Fibroblast of skin of abdomen (primary cell): ENCODE measurements around the gene PIAS2. TPM values are rescaled to one million over a fixed set of nuclear protein-coding genes. Genes with fewer than 3 reads are reported as not detected.
"Not testable (repeated sequence)": the region's sequence is repeated elsewhere in the genome, so short reads cannot be mapped to it uniquely, and the experiment has no call there.

Experiments
- DNase-seq: peaks from one replicate; pipeline ENCODE4 v3.0.0-alpha.2; 2013
- polyA plus RNA-seq, 2 experiments: library from polyadenylated mRNA; unstranded; fragments of 120-200 nt; gene quantifications; one replicate each; pipeline ENCODE4 v1.2.1, GENCODE V29; 2013; ENCODE audit not compliant: insufficient read length in 2 of 2

The PIAS2 gene
- 14.8 TPM for polyA plus RNA-seq (2013, experiment 1 of 2; ENCODE audit: insufficient read length)
- polyA plus RNA-seq (2013, experiment 2 of 2; ENCODE audit: insufficient read length) = 14.2 TPM

- peak; percentile 75 for DNase-seq
Observed at GRCh38 chr18:46917108-46917802, at the start of gene PIAS2, which contains the start of gene KATNAL2. Gene PIAS2, minus strand, starts transcription at chr18:46917507. Its CDS starts 162 bp downstream, at chr18:46917345. Gene KATNAL2, plus strand, starts transcription at chr18:46917602. Its CDS starts 29,271 bp downstream, at chr18:46946873.

- DNase-seq = not testable (repeated sequence)
Observed at GRCh38 chr18:46966266-46966665, 49.0 kb upstream of the PIAS2 start.

- not testable (repeated sequence) for DNase-seq
Observed at GRCh38 chr18:46964579-46965293, 47.4 kb upstream of the PIAS2 start.

GRCh38 chr18:46963656-46964578 is 46.6 kb upstream of the PIAS2 start:
- DNase-seq = not testable (repeated sequence)

GRCh38 chr18:46958209-46958608 is 40.9 kb upstream of the PIAS2 start:
- no peak for DNase-seq

GRCh38 chr18:46953195-46953594 is 35.9 kb upstream of the PIAS2 start:
- no peak for DNase-seq

- DNase-seq = no peak
Observed at GRCh38 chr18:46950064-46950656, 32.9 kb upstream of the PIAS2 start.

- DNase-seq = peak; percentile 80
Observed at GRCh38 chr18:46946656-46947282, 29.5 kb upstream of the PIAS2 start.

- DNase-seq = no peak
Observed at GRCh38 chr18:46942646-46943045, 25.3 kb upstream of the PIAS2 start.

GRCh38 chr18:46939998-46940571 is 22.8 kb upstream of the PIAS2 start:
- peak; percentile 5 for DNase-seq

- peak; percentile 82 for DNase-seq
Observed at GRCh38 chr18:46939337-46939963, 22.1 kb upstream of the PIAS2 start.

- no peak for DNase-seq
Observed at GRCh38 chr18:46920653-46921052, 3.3 kb upstream of the PIAS2 start.

- no peak for DNase-seq
Observed at GRCh38 chr18:46920067-46920466, 2.8 kb upstream of the PIAS2 start.

- DNase-seq = peak; percentile 56
Observed at GRCh38 chr18:46917803-46918600, 695 bp upstream of the PIAS2 start.

GRCh38 chr18:46916551-46917107 is 678 bp downstream of the PIAS2 start:
- DNase-seq = peak; percentile 22

GRCh38 chr18:46915800-46916550 is 1.3 kb downstream of the PIAS2 start:
- DNase-seq = no peak

GRCh38 chr18:46910856-46911255 is 6.5 kb downstream of the PIAS2 start:
- no peak for DNase-seq

GRCh38 chr18:46909497-46909896 is 7.8 kb downstream of the PIAS2 start:
- DNase-seq = no peak

- DNase-seq = no peak
Observed at GRCh38 chr18:46903406-46903805, 13.9 kb downstream of the PIAS2 start.
